HL-60 (cell line): ENCODE measurements around the gene SLC29A2.

Source experiments
- CTCF ChIP-seq: IDR thresholded peaks from one replicate; pipeline ENCODE4 v1.5.1; 2011; ENCODE audit warnings: low read length, control low read depth, inconsistent platforms; ENCODE audit not compliant: insufficient read depth
- GABPA ChIP-seq: IDR thresholded peaks from 2 replicates; pipeline ENCODE4 v1.6.1; 2012; ENCODE audit warnings: low read depth
- POLR2AphosphoS5 ChIP-seq: IDR thresholded peaks from 2 replicates; pipeline ENCODE4 v1.6.1; 2012; ENCODE audit warnings: low read depth
- REST ChIP-seq: IDR thresholded peaks from 2 replicates; pipeline ENCODE4 v1.6.1; 2012; ENCODE audit warnings: low read depth; ENCODE audit not compliant: insufficient replicate concordance

GRCh38 chr11:66408488-66409214 is 37.1 kb upstream of the SLC29A2 start:
- TF ChIP-seq CTCF, result peak; percentile 96
- peak; percentile 22 for TF ChIP-seq REST
- no peak for TF ChIP-seq POLR2AphosphoS5
- no peak for TF ChIP-seq GABPA
